Measurements from ENCODE around the gene MACROH2A2. TPM values are rescaled to one million over a fixed set of nuclear protein-coding genes. Genes with fewer than 3 reads are reported as not detected.

MACROH2A2 gene
- total RNA-seq, 1 experiment from 2014 or later, result 11.3 TPM

GRCh38 chr10:70096016-70096704, 43.5 kb downstream of the MACROH2A2 start:
- H3K4me2 ChIP-seq (ENCODE audit: insufficient read depth, insufficient read length, low read length), result no peak overlapping the region
- H3K23ac ChIP-seq (ENCODE audit: insufficient read length, low read depth, low read length), result no peak overlapping the region
- no peak overlapping the region for H3T11ph ChIP-seq (ENCODE audit: low read length)
- H2AK5ac ChIP-seq (ENCODE audit: insufficient read length, low read length), result no peak overlapping the region
- Mint-ChIP-seq H3K27me3 (ENCODE audit: low read depth) (no peaks in the 10 kb centered on the region), H3K36me3 (ENCODE audit: insufficient read depth in 1 of 3, low read depth in 3 of 3) (peaks cover 0 to 41% (median 10%) of the 10 kb centered on the region in 3 experiments; a peak in 4 of 7 replicates), H3K27ac (no peak overlapping the region; a peak in 1 of 7 replicates), H3K4me3 (no peak overlapping the region), H3K9me3 (no peaks in the 10 kb centered on the region), H3K4me1 (peaks cover 3 to 6% of the 10 kb centered on the region in 2 experiments; a peak in 2 of 4 replicates)
- H3K56ac ChIP-seq (ENCODE audit: insufficient read length, low read depth, low read length), result no peak overlapping the region
- H4K8ac ChIP-seq (replicated peaks; ENCODE audit: insufficient read length, low read depth, low read length), result no peak overlapping the region
- no peak overlapping the region for H2BK5ac ChIP-seq (ENCODE audit: insufficient read length, low read length)
- WGBS (ENCODE audit: extremely low coverage, insufficient read length, low lambda C conversion rate), result no CpG with 5 or more reads among the region's 6 CpGs
- 0 out of 2 replicates have a peak, but pooled peaks cover 3% of the 10 kb centered on the region for H3K4me1 ChIP-seq (ENCODE audit: insufficient read depth, low read length)
- no peaks in the 10 kb centered on the region for H4K20me1 ChIP-seq (ENCODE audit: control insufficient read depth, insufficient read depth, insufficient read length)
- H2BK120ac ChIP-seq (ENCODE audit: low read depth, low read length, poor library complexity, severe bottlenecking), result no peak overlapping the region
- H3K9me3 ChIP-seq (ENCODE audit: control insufficient read depth, low read depth, low read length), result no peaks in the 10 kb centered on the region
- H2BK20ac ChIP-seq (ENCODE audit: low read depth, low read length, poor library complexity, severe bottlenecking), result no peak overlapping the region
- H3K79me1 ChIP-seq (ENCODE audit: insufficient read depth, low read depth, low read length, poor library complexity, severe bottlenecking), result no peaks in the 10 kb centered on the region
- no peak overlapping the region for H2BK12ac ChIP-seq (ENCODE audit: insufficient read length, low read depth, low read length)
- H4K5ac ChIP-seq (ENCODE audit: insufficient read length, low read depth, low read length), result no peak overlapping the region
- no peaks in the 10 kb centered on the region for H3K79me2 ChIP-seq (ENCODE audit: insufficient read depth, low read length)
- H3K18ac ChIP-seq (ENCODE audit: insufficient read length, low read depth, low read length), result no peak overlapping the region
- no peak for TF ChIP-seq CTCF (conservative IDR thresholded peaks at IDR 0.05)
- H3K9ac ChIP-seq (ENCODE audit: extremely low read depth, insufficient read length, low read length), result no peak overlapping the region
- H3K23me2 ChIP-seq (ENCODE audit: insufficient read length, low read depth, low read length, poor library complexity, severe bottlenecking), result no peaks in the 10 kb centered on the region
- no peak overlapping the region for H3K14ac ChIP-seq (ENCODE audit: insufficient read depth, low read length)
- no peak overlapping the region for H3K27ac ChIP-seq (ENCODE audit: insufficient read length, low read depth, low read length)
- no peak overlapping the region for H2BK15ac ChIP-seq (ENCODE audit: low read depth, low read length)
- H2AFZ ChIP-seq (ENCODE audit: low read length), result no peak overlapping the region
- no peaks in the 10 kb centered on the region for H3K27me3 ChIP-seq (ENCODE audit: insufficient read depth, low read length)
- no peak overlapping the region for H4K91ac ChIP-seq (ENCODE audit: insufficient read length, low read depth, low read length)
- H3K4ac ChIP-seq (ENCODE audit: low read depth, low read length), result no peak overlapping the region
- DNase-seq, result no peak

Measured in H9 (cell line).